Measurements from ENCODE around the gene DOCK2. TPM values are rescaled to one million over a fixed set of nuclear protein-coding genes. Genes with fewer than 3 reads are reported as not detected.

The DOCK2 gene
- total and polyA plus RNA-seq, 9 of the 15 experiments (the other 6 are each of a cell fraction or from before 2014, with no cell fraction given), result 4.5 to 42.6 (median 20.5) TPM

DNA sequence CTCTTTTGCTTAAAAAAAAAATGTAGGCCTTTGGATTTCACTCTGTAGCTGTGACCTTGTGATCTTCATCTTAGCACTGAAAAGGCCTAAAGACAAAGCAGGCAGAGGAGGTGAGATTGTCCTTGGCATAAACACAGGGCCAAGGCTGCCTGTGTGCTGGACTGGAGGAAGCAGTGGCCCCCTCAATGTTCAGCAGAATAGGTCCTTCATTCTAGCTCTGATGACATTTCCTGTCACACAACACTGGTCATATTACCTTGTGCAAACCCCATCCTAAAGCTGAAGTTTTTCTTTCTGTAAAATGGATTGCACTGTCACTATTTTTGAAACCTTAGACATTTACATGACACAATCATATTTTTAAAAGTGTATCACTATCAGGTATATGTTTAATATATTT is 195.8 kb downstream of the DOCK2 start:
- Histone ChIP-seq H3K4me3 (no peak overlapping the region), H3K79me2 (ENCODE audit: control insufficient read depth, insufficient read depth, low read length) (no peaks in the 10 kb centered on the region), H3K9me1 (ENCODE audit: control insufficient read depth, insufficient read depth, low read length) (no peaks in the 10 kb centered on the region), H2AFZ (ENCODE audit: low read depth, low read length) (no peak overlapping the region), H3K9me3 (replicated peaks; ENCODE audit: control insufficient read depth, insufficient read depth, low read depth, low read length) (no peaks in the 10 kb centered on the region), H3K4me2 (ENCODE audit: insufficient read depth, low read length) (no peak overlapping the region), H3K4me1 (replicated peaks in 1 of 2; ENCODE audit: control insufficient read depth in 2 of 2, insufficient read depth in 2 of 2, low read length in 2 of 2) (no peaks in the 10 kb centered on the region), H3K9ac (ENCODE audit: insufficient read depth in 1 of 2, low read depth in 2 of 2, low read length in 2 of 2) (no peak overlapping the region), H3K36me3 (ENCODE audit: control insufficient read depth, insufficient read depth, low read length) (no peaks in the 10 kb centered on the region), H3K27me3 (ENCODE audit: control insufficient read depth in 2 of 2, insufficient read depth in 2 of 2, low read length in 2 of 2) (no peaks in the 10 kb centered on the region), H3K27ac (ENCODE audit: extremely low read depth, low read depth, low read length) (no peak overlapping the region), H4K20me1 (replicated peaks; ENCODE audit: control insufficient read depth, insufficient read depth, low read length) (no peaks in the 10 kb centered on the region)
- CTCF ChIA-PET (ENCODE audit: low intra/inter-chr PET ratio), result no interaction called here
- DNase-seq (ENCODE audit: extremely low read depth in 1 of 4, low spot score in 3 of 4) (no peak), ATAC-seq (no peak), FAIRE-seq (no peak)
- BruUV-seq (replicated peaks), result no TSS peak
- intact Hi-C loops (cut with micrococcal nuclease), result no loop called here
- in situ Hi-C loops (cut with MboI), result no loop called here
- POLR2A ChIA-PET, result no interaction called here
- TF ChIP-seq TAF9B (IDR thresholded peaks at IDR 0.05; ENCODE audit: partially characterized antibody), result no peak
- TF ChIP-seq, protein P1, sequence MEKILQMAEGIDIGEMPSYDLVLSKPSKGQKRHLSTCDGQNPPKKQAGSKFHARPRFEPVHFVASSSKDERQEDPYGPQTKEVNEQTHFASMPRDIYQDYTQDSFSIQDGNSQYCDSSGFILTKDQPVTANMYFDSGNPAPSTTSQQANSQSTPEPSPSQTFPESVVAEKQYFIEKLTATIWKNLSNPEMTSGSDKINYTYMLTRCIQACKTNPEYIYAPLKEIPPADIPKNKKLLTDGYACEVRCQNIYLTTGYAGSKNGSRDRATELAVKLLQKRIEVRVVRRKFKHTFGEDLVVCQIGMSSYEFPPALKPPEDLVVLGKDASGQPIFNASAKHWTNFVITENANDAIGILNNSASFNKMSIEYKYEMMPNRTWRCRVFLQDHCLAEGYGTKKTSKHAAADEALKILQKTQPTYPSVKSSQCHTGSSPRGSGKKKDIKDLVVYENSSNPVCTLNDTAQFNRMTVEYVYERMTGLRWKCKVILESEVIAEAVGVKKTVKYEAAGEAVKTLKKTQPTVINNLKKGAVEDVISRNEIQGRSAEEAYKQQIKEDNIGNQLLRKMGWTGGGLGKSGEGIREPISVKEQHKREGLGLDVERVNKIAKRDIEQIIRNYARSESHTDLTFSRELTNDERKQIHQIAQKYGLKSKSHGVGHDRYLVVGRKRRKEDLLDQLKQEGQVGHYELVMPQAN (IDR thresholded peaks at IDR 0.05; ENCODE audit: borderline replicate concordance), result no peak
- TF ChIP-seq GABPA (tag; conservative IDR thresholded peaks at IDR 0.05; ENCODE audit: low read depth), result no peak
- no peak for TF ChIP-seq ZFP1 (CRISPR knock-in tag; IDR thresholded peaks at IDR 0.05)
- TF ChIP-seq SMARCA4 (IDR thresholded peaks at IDR 0.05), result no peak
- TF ChIP-seq CHD7 (IDR thresholded peaks at IDR 0.05; ENCODE audit: low read depth, low read length), result no peak
- no peak for TF ChIP-seq ZNF224 (CRISPR knock-in tag; IDR thresholded peaks at IDR 0.05)
- TF ChIP-seq SIX5 (IDR thresholded peaks at IDR 0.05; ENCODE audit: borderline replicate concordance in 1 of 2, insufficient read depth in 1 of 2, low read depth in 1 of 2, low read length in 2 of 2), result no peak

Data from K562 (cell line).